SJCRH30 (cell line): ENCODE results near the gene PARD6G. TPM values are rescaled to one million over a fixed set of nuclear protein-coding genes. Genes with fewer than 3 reads are reported as not detected.

Source experiments
- DNase-seq, 2 experiments: peaks; one replicate each; pipeline ENCODE4 v3.0.0-alpha.2; 2015 to 2020
- H3K27ac ChIP-seq: fragments of 250-450 bp; sonication (Bioruptor Pico); 2 replicates; pipeline ENCODE4 v1.5.1; 2020; ENCODE audit warnings: mild to moderate bottlenecking, moderate library complexity
- H3K27me3 ChIP-seq: fragments of 250-450 bp; sonication (Bioruptor Pico); 2 replicates; pipeline ENCODE4 v1.5.1; 2020; ENCODE audit warnings: mild to moderate bottlenecking, moderate library complexity
- H3K36me3 ChIP-seq: fragments of 250-450 bp; sonication (Bioruptor Pico); 2 replicates; pipeline ENCODE4 v1.5.1; 2020; ENCODE audit warnings: mild to moderate bottlenecking, moderate library complexity
- H3K4me1 ChIP-seq: fragments of 250-450 bp; sonication (Bioruptor Pico); 2 replicates; pipeline ENCODE4 v1.5.1; 2020; ENCODE audit warnings: mild to moderate bottlenecking, moderate library complexity
- H3K4me3 ChIP-seq: fragments of 250-450 bp; sonication (Bioruptor Pico); 2 replicates; pipeline ENCODE4 v1.5.1; 2020; ENCODE audit warnings: mild to moderate bottlenecking, moderate library complexity
- H3K9me3 ChIP-seq: fragments of 250-450 bp; sonication (Bioruptor Pico); replicated peaks from 2 replicates; pipeline ENCODE4 v1.5.1; 2020; ENCODE audit warnings: mild to moderate bottlenecking, moderate library complexity
- total RNA-seq: library from RNA; depleted of rRNA; stranded (reverse); fragments of >200 nt; shearing (Covaris generic); gene quantifications from 2 replicates; pipeline ENCODE4 v1.2.3, GENCODE V29; 2014

PARD6G gene
- total RNA-seq, 1 experiment from 2014 or later, result 8.2 TPM

- no peak for DNase-seq
- Histone ChIP-seq H3K4me3 (no peak overlapping the region), H3K36me3 (no peaks in the 10 kb centered on the region), H3K27me3 (no peaks in the 10 kb centered on the region), H3K9me3 (no peaks in the 10 kb centered on the region), H3K27ac (no peak overlapping the region), H3K4me1 (no peaks in the 10 kb centered on the region)
Observed at GRCh38 chr18:80180778-80181564, 66.3 kb downstream of the PARD6G start.

DNA sequence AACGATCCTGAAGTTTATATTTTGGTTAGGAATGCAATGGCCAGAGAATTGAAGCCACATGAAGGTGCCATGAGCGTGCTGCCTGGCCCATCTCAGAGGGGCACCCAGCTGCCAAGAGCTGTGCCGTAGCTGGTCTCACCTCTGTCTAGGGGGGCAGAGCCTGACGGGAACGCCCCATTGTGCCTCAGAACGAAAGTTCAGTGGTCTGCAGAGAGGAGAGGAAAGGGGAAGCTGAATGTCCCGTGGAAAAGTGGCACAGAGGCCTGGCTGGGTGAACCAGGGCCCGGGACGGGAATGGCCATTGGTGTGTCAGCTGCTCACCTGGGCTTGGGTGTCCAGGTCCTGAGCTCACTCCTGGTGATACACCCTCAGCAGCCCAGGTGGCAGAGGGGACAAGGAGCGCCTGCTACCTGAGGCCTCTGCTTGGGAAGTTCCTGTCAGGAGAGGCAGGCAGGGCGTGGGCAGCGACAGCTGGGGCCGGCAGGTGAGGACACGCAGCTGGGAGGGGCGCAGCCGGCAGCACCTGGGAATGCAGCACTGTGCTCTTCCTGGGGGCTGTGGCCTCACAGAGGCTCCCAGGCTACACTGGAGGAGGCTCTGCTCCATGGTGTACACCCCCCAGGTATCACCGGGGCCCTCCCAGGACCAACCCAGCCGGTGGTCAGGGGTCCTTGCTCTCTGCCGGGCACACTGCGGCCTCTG is 67.3 kb downstream of the PARD6G start:
- Histone ChIP-seq H3K36me3 (no peaks in the 10 kb centered on the region), H3K27ac (no peak overlapping the region), H3K27me3 (no peaks in the 10 kb centered on the region), H3K9me3 (no peaks in the 10 kb centered on the region), H3K4me1 (no peaks in the 10 kb centered on the region), H3K4me3 (no peak overlapping the region)
- DNase-seq, result no peak

DNA sequence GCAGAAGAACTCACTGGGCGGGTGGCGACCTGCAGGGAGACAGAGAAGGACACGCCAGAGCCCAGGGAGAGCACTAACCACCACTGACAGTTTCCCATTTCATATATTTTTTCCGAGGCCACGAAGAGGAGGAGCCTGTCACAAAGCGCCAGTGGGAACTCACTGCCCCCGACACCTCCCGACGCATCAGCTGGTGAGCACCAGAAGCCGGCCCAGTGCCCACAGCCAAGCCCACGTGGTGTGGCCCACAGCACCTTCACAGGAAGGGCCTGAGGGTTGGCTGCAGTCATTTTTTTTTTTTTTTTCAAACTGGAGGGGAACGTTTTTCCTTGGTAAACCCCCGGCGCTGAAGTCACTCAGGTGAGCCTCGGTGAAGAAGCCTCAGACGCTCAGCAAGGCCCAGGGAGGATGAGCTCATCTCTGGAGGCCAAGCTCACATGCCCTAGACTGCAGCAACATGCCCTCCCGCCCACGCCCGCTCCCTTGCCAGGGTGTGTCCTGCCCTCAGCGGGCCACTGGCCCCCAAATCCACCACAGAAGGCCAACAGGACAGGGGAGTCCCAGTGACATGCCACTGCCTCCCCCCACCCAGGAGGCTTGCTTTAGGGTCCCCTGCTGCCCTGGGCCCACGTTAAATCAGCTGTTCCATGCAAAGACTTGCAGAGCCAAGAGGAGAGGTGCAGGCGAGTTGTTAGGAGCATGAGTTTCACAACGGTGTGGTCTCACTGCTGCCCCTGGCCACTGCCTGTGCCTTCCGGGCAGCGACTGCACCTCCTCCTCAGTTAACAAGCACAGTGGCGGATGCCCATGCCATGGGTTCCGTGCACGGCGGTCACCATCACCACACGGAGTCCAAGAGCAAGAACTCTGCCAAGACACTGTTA is 68.1 kb downstream of the PARD6G start:
- Histone ChIP-seq H3K27ac (no peak overlapping the region), H3K4me1 (no peaks in the 10 kb centered on the region), H3K36me3 (no peaks in the 10 kb centered on the region), H3K4me3 (no peak overlapping the region), H3K9me3 (no peaks in the 10 kb centered on the region), H3K27me3 (no peaks in the 10 kb centered on the region)
- no peak for DNase-seq

- H3K27ac ChIP-seq, result no peak overlapping the region
- DNase-seq, result no peak
- H3K36me3 ChIP-seq, result no peaks in the 10 kb centered on the region
- H3K9me3 ChIP-seq, result no peaks in the 10 kb centered on the region
- no peaks in the 10 kb centered on the region for H3K4me1 ChIP-seq
- no peak overlapping the region for H3K4me3 ChIP-seq
- H3K27me3 ChIP-seq, result no peaks in the 10 kb centered on the region
Observed at GRCh38 chr18:80177128-80177527, 70.2 kb downstream of the PARD6G start.

GRCh38 chr18:80176334-80177073 is 70.8 kb downstream of the PARD6G start:
- Histone ChIP-seq H3K27me3 (no peaks in the 10 kb centered on the region), H3K9me3 (no peaks in the 10 kb centered on the region), H3K27ac (no peak overlapping the region), H3K36me3 (no peaks in the 10 kb centered on the region), H3K4me3 (no peak overlapping the region), H3K4me1 (no peaks in the 10 kb centered on the region)
- no peak for DNase-seq

- Histone ChIP-seq H3K27ac (no peak overlapping the region), H3K36me3 (no peaks in the 10 kb centered on the region), H3K9me3 (no peaks in the 10 kb centered on the region), H3K27me3 (no peaks in the 10 kb centered on the region), H3K4me3 (no peak overlapping the region), H3K4me1 (no peaks in the 10 kb centered on the region)
- no peak for DNase-seq
Observed at GRCh38 chr18:80175451-80176204, 71.7 kb downstream of the PARD6G start.

GRCh38 chr18:80173060-80173459 is 74.3 kb downstream of the PARD6G start:
- no peak for DNase-seq
- Histone ChIP-seq H3K4me3 (no peak overlapping the region), H3K9me3 (no peaks in the 10 kb centered on the region), H3K4me1 (no peaks in the 10 kb centered on the region), H3K36me3 (no peaks in the 10 kb centered on the region), H3K27me3 (no peaks in the 10 kb centered on the region), H3K27ac (no peak overlapping the region)

- Histone ChIP-seq H3K27ac (no peak overlapping the region), H3K27me3 (no peaks in the 10 kb centered on the region), H3K9me3 (no peaks in the 10 kb centered on the region), H3K4me3 (no peak overlapping the region), H3K36me3 (no peaks in the 10 kb centered on the region), H3K4me1 (no peaks in the 10 kb centered on the region)
- DNase-seq, result no peak
Observed at GRCh38 chr18:80172056-80172455, 75.3 kb downstream of the PARD6G start.

DNA sequence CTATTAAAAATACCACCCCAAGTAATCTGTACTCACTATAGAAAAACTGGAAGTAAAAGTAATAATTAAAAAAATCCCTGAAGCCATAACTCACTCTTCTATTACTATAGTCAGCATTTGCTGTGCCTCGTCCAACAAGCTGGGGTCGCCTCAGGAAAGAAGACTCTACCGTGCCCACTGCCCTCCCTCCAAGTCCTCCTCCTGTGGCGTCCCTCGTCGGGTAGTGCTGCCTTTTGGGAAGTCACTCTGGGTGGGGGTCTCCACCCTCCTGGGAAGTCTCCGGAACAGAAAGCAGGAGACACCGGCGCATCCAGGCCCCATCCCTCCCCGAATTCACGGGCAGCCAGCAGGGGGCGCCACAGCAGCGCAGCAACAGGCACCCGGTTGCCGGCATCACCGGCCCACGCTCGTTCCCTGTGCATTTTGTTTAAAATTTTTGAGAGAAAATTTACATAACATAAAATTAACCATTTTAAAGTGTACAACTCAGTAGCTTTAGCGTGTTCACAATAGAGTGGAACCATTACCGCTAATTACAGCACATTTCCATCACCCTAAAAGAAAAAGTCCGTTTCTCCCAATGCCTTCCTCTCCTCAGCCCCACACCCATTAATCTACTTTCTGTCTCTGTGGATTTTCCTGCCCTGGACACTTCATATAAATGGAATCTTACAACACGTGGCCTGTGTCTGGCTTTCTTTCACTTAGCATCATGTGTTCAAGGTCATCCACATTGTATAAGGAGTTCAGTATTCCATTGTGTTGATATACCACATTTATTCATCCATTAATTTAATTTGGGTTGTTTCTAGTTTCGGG is 76.1 kb downstream of the PARD6G start:
- H3K27ac ChIP-seq, result no peak overlapping the region
- H3K4me1 ChIP-seq, result no peaks in the 10 kb centered on the region
- peak; percentile 13 to 24 for DNase-seq
- no peaks in the 10 kb centered on the region for H3K36me3 ChIP-seq
- no peak overlapping the region for H3K4me3 ChIP-seq
- H3K27me3 ChIP-seq, result no peaks in the 10 kb centered on the region
- no peaks in the 10 kb centered on the region for H3K9me3 ChIP-seq

DNA sequence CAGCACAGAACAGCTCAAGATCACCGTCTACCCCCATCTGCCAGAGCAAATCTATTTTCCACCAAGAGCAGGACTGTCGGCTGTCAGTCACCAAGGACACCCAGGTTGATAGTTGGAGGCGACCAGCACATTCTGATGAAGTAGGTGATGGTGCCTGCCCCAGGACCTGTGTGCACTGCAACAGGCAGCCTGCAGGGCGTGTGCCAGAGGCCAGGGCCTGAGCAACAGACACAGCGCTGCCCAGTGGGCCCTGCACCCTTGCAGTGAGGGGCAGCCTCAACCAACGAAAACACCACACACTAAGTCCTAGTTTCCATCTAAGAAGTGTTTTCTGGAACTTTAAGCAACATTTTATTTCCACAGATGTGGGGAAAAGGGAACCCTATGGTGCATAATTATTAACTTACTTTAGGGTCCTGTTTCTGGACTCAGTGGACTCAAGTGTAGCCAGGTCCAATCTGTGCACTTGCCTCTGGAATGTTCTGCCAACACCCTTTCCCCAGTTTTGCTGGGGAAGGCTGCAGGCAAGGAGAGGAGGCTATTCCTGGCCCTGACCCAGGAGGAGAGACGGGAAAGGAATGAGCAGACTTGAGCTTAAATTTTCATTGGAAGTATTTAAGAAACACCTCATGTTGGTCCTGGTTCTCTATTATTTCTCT is 76.8 kb downstream of the PARD6G start:
- H3K27ac ChIP-seq, result no peak overlapping the region
- DNase-seq, result no peak
- no peaks in the 10 kb centered on the region for H3K27me3 ChIP-seq
- H3K4me1 ChIP-seq, result no peaks in the 10 kb centered on the region
- H3K4me3 ChIP-seq, result no peak overlapping the region
- no peaks in the 10 kb centered on the region for H3K36me3 ChIP-seq
- no peaks in the 10 kb centered on the region for H3K9me3 ChIP-seq

DNA sequence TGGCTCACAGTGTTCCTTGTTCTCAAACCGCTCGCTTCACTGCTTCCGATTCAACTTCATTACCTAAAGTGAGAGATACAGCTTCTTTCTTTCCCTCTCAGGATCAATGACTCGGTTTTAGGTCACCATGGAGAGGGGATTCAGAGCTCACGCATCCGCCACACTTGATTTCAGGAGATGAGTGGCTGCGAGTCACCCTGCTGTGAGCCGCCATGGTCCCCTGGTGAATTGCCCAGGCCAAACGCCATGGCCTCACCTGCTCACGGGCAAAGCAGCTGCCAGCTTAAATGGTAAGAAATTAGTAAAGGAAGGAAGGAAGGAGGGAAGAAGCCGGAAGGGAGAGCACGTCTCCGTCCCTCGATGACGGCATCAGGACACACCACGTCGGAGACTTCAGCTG is 77.7 kb downstream of the PARD6G start:
- Histone ChIP-seq H3K36me3 (no peaks in the 10 kb centered on the region), H3K4me1 (no peaks in the 10 kb centered on the region), H3K27ac (no peak overlapping the region), H3K27me3 (no peaks in the 10 kb centered on the region), H3K4me3 (no peak overlapping the region), H3K9me3 (no peaks in the 10 kb centered on the region)
- no peak for DNase-seq

DNA sequence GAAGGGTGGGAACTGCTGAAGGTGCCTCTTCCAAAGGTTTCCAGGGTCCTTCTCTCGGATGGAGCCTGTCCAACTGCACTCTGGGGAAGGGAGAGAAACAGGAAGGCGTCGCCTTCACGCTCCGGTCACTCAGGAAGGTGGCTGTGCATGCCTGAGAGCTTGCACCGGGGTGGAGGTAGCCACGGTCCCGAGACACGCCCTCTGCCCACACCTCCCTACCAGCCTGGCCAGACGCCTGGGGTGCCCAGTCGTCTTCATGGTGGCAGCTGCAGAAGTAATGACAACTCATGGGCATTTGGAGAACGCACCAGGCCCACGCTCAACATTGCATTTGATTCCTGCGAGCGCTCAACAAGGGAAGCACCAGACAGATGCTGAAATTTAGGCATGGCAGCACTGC is 78.3 kb downstream of the PARD6G start:
- DNase-seq, result no peak
- Histone ChIP-seq H3K36me3 (no peaks in the 10 kb centered on the region), H3K4me1 (no peaks in the 10 kb centered on the region), H3K27me3 (no peaks in the 10 kb centered on the region), H3K27ac (no peak overlapping the region), H3K4me3 (no peak overlapping the region), H3K9me3 (no peaks in the 10 kb centered on the region)

GRCh38 chr18:80168346-80168745 is 79.0 kb downstream of the PARD6G start:
- Histone ChIP-seq H3K36me3 (no peaks in the 10 kb centered on the region), H3K4me3 (no peak overlapping the region), H3K27me3 (no peaks in the 10 kb centered on the region), H3K9me3 (no peaks in the 10 kb centered on the region), H3K27ac (no peak overlapping the region), H3K4me1 (no peaks in the 10 kb centered on the region)
- DNase-seq, result no peak
